H4 (cell line): ENCODE data around the gene PGA5. TPM values are rescaled to one million over a fixed set of nuclear protein-coding genes. Genes with fewer than 3 reads are reported as not detected.
A peak's percentile ranks its signal among the peaks of the same experiment; 100 is the strongest.

Experiments
- DNase-seq: peaks from one replicate; pipeline ENCODE4 v3.0.0-alpha.2; 2015; ENCODE audit warnings: low spot score
- total RNA-seq: library from RNA; depleted of rRNA; stranded (reverse); fragments of >200 nt; shearing (Covaris generic); gene quantifications from 2 replicates; pipeline ENCODE4 v1.2.3, GENCODE V29; 2014; rRNA removed

PGA5 gene
- total RNA-seq, 1 experiment from 2014 or later = not detected

- no peak for DNase-seq
These were observed 53.1 kb downstream of the PGA5 start for GRCh38 chr11:61293867-61294716.

DNA sequence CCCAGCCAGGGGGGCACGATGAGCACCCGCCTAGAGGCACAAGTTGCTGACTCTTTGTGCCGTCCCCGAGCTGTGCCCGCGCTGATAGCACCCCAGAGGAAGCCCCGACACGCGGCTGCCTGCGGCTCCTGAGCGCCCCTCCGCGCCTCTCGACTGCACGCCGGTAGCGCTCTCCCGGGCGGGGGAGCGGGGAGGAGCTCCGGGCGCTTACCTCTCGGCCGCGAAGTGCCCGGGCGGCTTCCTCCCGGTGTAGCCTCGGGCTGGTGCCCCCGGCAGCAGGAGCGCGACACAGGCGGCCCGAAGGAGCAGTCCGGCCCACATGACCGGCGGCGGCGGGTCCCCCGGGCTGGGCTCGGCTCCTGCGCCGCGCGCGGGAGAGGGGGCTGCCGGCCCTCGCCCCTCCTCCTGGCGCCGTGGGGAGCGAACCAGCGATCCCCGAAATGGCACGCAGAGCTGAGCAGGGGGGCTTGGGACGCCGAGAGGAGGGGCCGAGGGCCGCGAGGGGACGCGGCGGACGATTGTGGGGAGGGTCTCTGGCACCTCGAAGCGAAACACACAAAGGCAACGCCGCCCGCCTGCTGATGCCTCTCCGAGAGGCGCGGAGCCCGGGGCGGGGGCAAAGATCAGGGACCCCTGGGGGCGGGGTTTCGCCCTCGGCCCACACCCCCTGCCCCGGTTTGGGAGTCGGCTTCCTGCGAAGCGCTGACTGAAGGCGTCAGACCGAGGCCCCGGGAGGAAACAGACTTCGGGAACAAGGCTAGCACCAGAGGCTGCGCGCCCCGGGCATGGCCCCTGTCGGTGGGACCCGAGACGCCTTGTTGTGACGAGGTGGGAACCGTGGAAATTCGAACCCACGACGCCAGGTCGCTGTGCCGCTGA is 54.0 kb downstream of the PGA5 start, which contains the start of gene VWCE:
Gene VWCE (minus strand): TSS at position 600 of the 879 bp plus-strand sequence. CDS start 279 bp downstream, at position 321.
- DNase-seq = no peak

- DNase-seq = no peak
These were observed 54.6 kb downstream of the PGA5 start for GRCh38 chr11:61295596-61295926.

DNA sequence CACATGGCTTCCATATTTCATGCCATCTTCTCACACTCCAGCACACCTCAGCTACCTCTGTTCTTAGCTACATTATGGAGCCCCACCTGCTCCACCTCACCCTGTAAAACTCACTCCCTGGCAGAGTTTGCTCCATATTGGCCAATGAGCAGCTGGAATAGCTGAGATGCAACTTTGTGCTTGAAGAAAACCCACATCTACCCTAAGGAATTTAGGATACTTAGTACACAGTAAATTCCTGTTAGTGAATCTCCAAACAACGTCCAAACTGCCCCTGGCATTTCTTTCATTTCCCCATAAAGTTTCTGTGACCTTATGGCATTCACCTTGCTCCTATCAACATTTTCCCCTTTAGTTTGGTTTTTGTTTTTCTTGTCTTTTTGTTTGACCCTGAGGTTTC is 56.4 kb downstream of the PGA5 start:
- no peak for DNase-seq

GRCh38 chr11:61297746-61298145 is 56.8 kb downstream of the PGA5 start:
- DNase-seq = peak; percentile 68

- DNase-seq = no peak
These were observed 57.8 kb downstream of the PGA5 start for GRCh38 chr11:61298663-61299244.

Other genes with a start within 250 kb of the PGA5 start
- gene CD5, start 138.7 kb upstream of the PGA5 start, total RNA-seq = not detected in 2 replicates
- 4.6 and 9.4 TPM in 2 replicates for gene VPS37C, start 79.7 kb upstream of the PGA5 start, total RNA-seq
- not detected in 2 replicates for gene PGA3, start 37.7 kb upstream of the PGA5 start, total RNA-seq
- not detected in 2 replicates for gene PGA4, start 18.8 kb upstream of the PGA5 start, total RNA-seq
- gene VWCE, start 54.1 kb downstream of the PGA5 start, total RNA-seq = 0.35 TPM in 1 of 2 replicates, not detected in the other
- gene DDB1, start 91.9 kb downstream of the PGA5 start, total RNA-seq = 119 and 145 TPM in 2 replicates
- gene TKFC, start 92.1 kb downstream of the PGA5 start, total RNA-seq = 15.1 and 17.0 TPM in 2 replicates
- gene CYB561A3, start 120.7 kb downstream of the PGA5 start, total RNA-seq = 29.0 and 41.8 TPM in 2 replicates
- gene TMEM138, start 121.2 kb downstream of the PGA5 start, total RNA-seq = 48.5 and 62.5 TPM in 2 replicates
- gene TMEM216, start 151.4 kb downstream of the PGA5 start, total RNA-seq = 0.08 TPM in 1 of 2 replicates, not detected in the other
- gene CPSF7, start 188.8 kb downstream of the PGA5 start, total RNA-seq = 21.0 and 31.8 TPM in 2 replicates
- gene SDHAF2, start 188.9 kb downstream of the PGA5 start, total RNA-seq = 56.5 and 67.8 TPM in 2 replicates